ENCODE results near the gene PPP2R5A. TPM values are rescaled to one million over a fixed set of nuclear protein-coding genes. Genes with fewer than 3 reads are reported as not detected.
A peak's percentile ranks its signal among the peaks of the same experiment; 100 is the strongest.

The PPP2R5A gene
- 37.6 TPM for total RNA-seq

- peak; percentile 83 for ATAC-seq
Observed at GRCh38 chr1:212284744-212285684, at the start of gene PPP2R5A. TSS of gene PPP2R5A (plus strand) at chr1:212285410. CDS start at chr1:212286111, 701 bp downstream.

GRCh38 chr1:212235857-212236256 is 49.4 kb upstream of the PPP2R5A start:
- no peak for ATAC-seq

More at GRCh38 chr1:212284744-212285684, at the start of gene PPP2R5A:
- DNase-seq (ENCODE audit: low spot score): peak; percentile 100

GRCh38 chr1:212236664-212237220 is 48.5 kb upstream of the PPP2R5A start:
- ATAC-seq (peak; percentile 8), DNase-seq (ENCODE audit: low spot score) (no peak)

More at GRCh38 chr1:212235857-212236256, 49.4 kb upstream of the PPP2R5A start:
- DNase-seq (ENCODE audit: low spot score): no peak

GRCh38 chr1:212237651-212238050 is 47.6 kb upstream of the PPP2R5A start:
- DNase-seq (ENCODE audit: low spot score) (peak; percentile 67), ATAC-seq (peak; percentile 78)

- ATAC-seq: peak; percentile 52
- peak; percentile 70 for DNase-seq (ENCODE audit: low spot score)
Observed at GRCh38 chr1:212238552-212238951, 46.7 kb upstream of the PPP2R5A start.

DNA sequence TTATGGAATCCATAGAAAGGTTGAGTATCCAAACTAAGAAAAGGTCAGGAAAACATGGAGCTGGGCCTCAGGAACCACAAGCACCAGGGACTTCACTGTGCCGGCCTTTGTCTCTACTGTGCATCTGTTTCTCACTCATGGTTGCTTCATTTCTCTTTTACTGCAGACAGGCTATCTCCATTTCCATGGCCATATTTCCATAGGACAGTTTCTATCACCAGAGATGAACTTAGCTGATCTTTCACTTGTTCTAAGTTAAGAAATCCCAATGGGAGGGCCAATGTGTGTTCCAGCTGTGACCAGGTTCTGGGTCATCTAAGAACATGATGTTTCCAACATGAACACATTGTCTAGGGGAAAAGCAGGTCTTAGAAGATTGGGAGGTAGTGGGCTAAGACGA is 43.7 kb upstream of the PPP2R5A start:
- ATAC-seq (peak; percentile 11), DNase-seq (ENCODE audit: low spot score) (peak; percentile 44)

DNA sequence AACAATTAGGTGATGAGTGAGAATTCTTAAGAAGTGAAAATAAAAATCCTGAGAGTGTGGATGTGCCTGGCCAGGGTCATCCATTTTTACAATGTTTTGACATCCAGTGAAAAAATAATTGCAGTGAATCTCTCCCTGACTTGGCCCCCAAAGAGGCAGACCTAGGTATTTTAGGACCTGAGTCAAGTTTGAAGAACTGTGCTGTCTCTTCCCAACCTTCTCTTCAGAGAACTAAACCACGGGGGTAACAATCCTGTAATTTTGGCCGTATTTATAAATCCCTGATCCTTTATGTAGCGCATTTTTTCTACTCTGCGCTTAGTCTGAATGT is 43.3 kb upstream of the PPP2R5A start:
- ATAC-seq (no peak), DNase-seq (ENCODE audit: low spot score) (peak; percentile 7)

DNA sequence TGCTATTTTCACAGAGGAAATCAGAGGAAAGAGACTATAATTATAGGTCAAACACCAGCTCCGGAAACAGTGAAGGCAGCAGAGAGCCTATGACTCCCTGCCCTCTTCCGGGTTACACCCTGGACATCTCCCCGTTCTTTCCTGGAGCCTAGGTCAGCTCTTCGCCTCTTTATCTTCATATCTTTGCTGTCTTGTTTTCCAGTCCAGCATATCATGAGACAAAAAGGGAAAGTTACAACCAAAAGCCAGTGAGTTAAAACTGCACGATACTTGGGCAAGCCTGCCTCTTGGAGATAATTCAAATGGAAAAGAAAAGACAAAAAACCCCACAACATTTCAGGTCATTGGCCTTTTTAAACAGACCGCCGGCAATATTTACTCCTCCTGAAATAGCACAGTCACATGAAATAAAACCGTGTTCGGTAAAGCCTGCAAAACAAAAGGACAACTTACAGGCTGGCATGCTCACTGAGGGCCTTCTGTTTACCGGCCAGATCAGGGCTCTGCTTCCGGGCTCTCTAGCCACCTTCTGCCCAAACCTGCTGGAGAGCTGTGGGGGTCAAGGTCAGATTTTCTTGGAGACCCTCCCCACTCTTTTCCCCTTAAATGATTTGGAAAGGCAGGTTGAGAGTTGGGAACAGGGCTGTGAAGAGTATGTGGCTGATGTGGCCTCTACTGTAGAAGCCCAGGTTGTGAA is 42.8 kb upstream of the PPP2R5A start:
- DNase-seq (ENCODE audit: low spot score) (peak; percentile 78), ATAC-seq (peak; percentile 72)

DNA sequence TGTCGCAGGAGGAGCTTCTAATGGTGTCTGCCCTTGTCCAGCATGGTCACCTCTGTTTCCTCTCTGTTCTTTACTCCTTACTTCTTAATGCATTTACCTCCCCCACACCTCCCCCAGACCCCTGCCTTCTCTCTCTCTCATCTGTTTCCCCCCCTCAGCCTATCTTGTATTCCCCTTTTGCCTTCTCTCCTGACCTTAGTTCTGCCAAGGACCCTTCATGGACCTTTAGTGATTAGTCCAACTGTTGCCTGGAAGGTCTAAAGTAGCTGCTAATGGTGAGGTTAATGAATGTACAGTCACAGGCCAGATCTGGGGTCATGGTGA is 42.3 kb upstream of the PPP2R5A start:
- ATAC-seq (no peak), DNase-seq (ENCODE audit: low spot score) (no peak)

DNA sequence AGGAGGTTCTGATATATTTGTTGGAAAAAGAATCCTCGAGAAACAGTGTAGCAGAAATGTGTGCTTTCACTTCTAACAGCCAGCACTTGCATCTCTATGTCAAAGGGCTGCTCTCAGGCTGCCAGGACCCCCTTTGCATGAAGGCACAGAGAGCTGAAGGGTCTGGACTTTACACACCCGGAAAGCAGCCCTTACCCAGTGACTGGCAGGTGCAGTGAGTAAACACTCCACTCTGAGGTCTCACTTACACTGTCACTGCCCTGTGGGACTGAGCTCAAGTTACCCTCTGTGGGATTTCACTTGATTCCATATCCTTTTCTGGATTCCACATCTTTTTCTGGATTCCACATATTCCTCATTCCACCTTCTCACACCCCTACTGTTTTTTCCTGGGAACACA is 40.8 kb upstream of the PPP2R5A start:
- peak; percentile 36 for DNase-seq (ENCODE audit: low spot score)
- no peak for ATAC-seq

- ATAC-seq (no peak), DNase-seq (ENCODE audit: low spot score) (no peak)
Observed at GRCh38 chr1:212247179-212247721, 38.0 kb upstream of the PPP2R5A start.

DNA sequence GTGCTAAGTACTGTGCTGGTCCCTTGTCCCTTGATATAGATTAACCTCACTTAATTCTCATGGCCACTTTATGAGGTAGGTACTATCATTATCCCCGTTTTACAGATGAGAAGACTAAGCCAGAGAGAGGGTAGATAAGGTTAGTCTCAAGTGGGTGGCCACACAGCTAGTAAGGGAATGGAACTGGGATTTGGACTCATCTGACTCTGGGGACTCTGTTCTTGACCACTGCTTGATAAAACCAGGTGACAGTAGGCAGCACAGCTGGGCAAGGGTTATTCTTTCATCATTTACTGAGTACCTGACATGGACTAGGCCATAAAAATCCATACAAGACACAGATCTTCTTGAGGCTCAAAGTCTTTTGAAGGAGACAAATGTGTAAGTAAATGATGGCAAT is 37.2 kb upstream of the PPP2R5A start:
- peak; percentile 87 for ATAC-seq
- no peak for DNase-seq (ENCODE audit: low spot score)

DNA sequence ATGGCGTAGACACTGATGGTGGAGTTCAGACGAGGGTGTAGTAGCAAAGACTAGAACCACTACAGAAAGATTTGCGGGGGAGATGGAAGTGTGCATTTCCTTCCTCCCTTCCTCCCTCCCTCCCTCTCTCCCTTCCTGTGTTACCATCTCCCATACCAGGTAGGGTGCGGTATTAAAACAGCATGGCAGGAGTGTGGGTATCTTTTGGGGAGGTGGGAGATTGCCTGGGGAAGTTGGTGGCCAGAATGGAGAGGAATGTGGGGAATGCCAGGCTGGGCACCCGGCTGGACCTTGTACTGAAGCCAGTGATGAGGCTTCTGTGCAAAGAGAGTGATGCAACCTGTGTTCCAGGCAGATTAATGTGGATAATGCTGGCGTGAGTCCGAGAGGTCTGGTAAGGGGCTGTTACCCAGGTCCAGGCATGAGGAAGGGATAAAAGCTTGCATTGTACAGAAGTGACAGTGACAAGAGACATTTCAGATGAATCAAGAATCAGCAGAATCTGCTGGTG is 30.3 kb upstream of the PPP2R5A start:
- ATAC-seq (peak; percentile 65), DNase-seq (ENCODE audit: low spot score) (peak; percentile 91)

GRCh38 chr1:212255705-212256307 is 29.4 kb upstream of the PPP2R5A start:
- peak; percentile 57 for ATAC-seq
- DNase-seq (ENCODE audit: low spot score): peak; percentile 75

GRCh38 chr1:212256369-212256768 is 28.8 kb upstream of the PPP2R5A start:
- no peak for DNase-seq (ENCODE audit: low spot score)
- no peak for ATAC-seq

GRCh38 chr1:212257157-212257556 is 28.1 kb upstream of the PPP2R5A start:
- ATAC-seq: peak; percentile 63
- peak; percentile 84 for DNase-seq (ENCODE audit: low spot score)

DNA sequence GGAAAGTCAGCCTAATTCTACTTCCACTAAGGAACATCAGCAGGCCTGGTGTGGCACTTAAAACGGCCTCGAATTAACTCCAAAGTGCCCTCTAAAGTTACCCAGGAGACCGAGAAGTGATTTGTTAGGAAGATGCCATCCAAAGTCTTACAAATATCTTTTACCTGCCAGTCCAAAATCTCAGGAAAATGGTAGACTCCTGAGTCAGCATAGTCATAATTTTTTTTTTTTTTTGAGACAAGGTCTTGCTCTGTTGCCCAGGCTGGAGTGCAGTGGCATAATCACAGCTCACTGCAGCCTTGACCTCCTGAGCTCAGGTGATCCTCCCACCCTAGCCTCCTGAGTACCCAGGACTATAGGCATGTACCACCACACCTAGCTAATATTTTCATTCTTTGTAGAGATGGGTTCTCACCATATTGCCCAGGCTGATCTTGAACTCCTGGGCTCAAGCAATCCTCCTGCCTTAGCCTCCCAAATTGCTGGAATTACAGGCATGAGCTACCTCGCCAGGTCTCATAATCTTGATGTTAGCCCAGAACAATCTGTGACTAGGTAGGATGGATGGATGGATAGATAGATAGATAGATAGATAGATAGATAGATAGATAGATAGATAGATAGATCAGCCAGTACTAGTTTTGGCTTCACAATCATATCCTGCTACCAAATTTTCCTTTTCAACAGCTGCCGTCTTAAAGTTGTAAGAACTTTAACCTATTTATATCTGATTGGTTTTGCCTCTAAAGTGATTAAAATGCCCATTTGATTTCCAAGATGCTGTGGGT is 25.3 kb upstream of the PPP2R5A start:
- no peak for DNase-seq (ENCODE audit: low spot score)
- ATAC-seq: no peak

DNA sequence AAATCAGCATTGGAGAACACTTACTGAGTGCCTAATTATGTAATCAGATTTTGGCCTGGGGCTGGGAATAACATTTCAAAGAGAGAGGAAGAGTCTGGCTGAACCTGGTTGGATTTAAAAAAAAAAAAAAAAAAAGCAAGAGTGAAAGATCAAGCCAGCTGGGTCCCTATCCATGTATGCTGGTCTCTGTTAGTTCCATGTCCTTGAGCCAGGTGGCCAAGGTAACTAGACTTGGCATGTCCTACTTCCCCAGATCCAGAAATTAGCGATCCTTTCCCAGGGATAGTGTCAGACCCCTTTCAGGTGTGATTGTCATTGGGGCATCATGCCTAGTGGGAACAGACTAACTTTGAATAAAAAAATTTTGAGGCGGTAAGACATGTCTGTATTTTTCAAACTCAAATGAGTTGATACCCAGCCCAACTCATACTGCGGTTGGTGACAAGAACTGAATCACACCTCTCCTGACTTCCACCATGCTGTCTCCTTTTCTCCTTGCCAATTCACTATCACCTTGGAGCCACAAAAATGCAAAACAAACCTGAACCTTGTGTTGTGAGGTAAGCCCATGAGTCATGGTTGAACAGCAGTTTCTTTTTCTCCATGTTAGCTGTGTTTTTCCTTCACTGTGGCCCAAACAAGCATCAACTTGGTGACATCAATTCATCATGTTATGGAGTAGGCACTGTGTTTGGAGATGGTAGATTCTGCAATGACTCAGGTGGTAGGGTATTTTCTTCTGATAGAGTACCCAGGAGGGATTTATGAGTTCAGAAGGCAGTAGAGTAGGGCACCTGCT is 24.5 kb upstream of the PPP2R5A start:
- no peak for DNase-seq (ENCODE audit: low spot score)
- ATAC-seq: no peak

DNA sequence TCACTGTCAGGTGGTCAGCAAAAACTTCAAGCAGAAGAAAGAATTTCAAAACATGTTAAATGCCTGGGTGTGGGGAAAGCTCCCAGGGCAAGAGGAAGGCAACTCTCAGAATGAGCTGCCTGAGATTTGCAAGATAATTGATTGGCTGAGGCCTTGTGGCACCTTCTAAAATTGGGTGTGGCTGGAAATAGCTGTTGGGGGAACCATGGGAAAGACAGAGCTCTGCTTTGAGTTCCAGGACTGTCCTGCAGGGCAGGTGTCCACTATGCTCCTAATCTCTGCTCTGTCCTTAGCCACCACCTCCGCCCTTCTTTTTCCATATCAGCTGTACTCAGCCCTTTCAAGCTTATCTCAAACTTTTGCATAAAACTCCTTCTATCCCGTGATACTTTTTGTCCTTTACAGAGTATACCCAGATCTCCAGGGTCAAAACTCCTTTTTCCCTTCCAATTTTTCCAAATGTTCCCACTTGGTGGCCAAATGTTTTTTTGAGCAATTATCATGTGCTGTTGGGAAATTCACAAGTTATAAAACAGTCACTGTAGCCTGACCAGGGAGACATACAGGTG is 23.8 kb upstream of the PPP2R5A start:
- DNase-seq (ENCODE audit: low spot score) (peak; percentile 61), ATAC-seq (peak; percentile 57)
